ENCODE measurements around the gene SYNPR.

The SYNPR gene

DNA sequence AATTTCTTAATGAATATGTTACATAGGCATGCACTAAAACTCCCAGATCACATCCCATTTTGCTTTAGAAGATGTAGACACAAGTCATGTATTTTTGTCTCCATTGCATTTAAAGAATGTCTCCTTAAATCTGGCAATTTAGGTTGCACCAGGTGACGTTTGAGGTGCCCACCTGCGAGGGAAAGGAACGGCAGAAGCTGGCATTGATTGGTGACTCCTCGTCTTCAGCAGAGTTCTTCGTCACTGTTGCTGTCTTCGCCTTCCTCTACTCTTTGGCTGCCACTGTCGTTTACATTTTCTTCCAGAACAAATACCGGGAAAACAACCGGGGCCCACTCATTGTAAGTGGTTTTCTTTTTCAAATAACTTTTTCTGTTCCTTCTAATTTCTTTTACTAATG lies 278.3 kb downstream of the SYNPR start:
- no peak for DNase-seq (ENCODE audit: low spot score)

DNA sequence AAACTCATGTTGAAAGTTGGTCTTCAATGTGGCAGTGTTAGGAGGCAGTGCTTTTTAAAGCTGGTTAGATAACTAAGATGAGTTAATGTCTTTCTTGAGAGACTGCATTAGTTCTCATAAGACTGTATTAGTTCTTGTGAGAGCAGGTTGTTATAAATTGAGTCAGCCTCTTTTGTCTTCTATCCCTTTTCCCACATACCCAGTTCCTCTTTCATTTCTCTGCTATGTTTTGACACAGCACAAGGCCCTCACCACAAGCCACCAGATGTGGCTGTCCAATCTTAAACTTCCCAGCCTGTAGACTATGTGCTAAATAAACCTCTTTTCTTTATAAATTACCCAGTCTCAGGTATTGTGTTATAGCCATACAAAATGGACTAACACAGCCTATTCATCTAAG lies 279.8 kb downstream of the SYNPR start:
- DNase-seq (ENCODE audit: low spot score): no peak

DNA sequence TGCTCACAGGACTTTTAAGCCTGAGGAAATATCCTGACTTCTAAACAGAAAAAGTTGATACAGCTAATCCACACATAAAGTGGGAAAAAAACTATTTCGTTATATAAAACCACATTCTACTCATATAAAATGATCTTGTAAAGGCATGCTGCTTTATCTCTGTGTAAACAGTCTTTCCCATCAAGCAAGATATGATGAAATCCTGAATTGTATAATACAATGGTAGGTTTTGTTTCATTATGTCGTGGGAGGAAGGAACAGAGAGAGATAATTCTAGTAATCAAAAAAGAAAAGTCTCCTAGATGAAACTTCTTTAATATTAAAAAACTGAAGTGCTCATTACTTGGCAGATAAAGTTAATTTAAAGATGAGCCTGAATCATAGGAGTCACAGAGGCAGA lies 281.8 kb downstream of the SYNPR start:
- no peak for DNase-seq (ENCODE audit: low spot score)

DNA sequence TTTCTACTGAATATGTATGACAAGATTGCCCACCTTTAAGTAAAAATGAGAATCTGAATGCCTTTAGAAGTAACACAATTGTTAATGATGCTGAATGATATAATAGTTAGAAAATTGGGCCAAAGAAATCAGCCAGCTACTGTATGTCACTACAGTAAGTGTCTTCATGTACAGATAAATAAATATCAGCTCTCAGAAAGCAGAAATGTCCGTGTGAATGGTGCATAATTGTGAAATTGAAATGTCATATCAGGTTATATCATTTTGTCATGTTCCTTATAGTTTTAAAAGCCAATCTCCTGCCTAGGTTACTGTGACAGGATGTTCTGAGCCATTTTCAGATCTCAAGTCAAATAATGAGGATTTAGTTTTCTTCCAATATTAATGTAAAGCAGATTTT lies 283.8 kb downstream of the SYNPR start:
- DNase-seq (ENCODE audit: low spot score): no peak

DNA sequence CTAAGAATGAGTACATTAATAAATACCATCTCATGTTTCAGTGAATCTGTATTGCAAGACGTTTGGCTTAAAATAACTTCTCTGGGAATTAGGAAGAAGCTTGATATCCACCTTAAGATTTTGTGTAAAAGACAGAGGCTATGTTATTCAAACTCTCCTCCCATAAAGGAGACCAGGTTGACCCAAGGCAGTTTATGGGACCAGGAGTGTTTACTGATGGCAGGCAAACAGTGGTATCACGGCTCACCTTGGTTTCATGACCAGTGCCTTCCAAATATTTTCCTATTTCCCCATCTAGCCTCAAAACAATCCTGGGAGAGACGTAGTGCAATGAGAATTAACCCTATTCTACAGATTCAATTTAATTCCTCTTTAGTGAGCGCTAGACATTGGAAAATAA lies 284.2 kb downstream of the SYNPR start:
- DNase-seq (ENCODE audit: low spot score): no peak

DNA sequence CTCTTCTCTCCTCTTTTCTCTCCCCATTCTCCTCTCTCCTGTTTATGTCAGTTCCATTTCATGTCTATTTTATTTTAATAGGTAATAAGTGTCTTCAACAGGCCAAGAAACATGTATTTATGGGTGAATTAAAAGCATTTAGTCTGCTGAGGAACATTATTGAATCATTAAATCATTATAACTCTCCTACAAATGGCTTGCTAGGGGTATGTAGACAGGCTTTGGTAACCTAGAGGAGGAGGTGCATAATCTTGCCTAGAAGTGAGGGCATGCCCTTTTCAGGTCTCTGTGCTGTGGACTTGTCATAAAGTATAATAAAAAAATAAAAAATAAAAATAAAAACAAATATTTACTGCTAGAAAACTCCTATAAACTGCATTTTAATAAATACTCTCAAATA lies 285.5 kb downstream of the SYNPR start:
- DNase-seq (ENCODE audit: low spot score): no peak

DNA sequence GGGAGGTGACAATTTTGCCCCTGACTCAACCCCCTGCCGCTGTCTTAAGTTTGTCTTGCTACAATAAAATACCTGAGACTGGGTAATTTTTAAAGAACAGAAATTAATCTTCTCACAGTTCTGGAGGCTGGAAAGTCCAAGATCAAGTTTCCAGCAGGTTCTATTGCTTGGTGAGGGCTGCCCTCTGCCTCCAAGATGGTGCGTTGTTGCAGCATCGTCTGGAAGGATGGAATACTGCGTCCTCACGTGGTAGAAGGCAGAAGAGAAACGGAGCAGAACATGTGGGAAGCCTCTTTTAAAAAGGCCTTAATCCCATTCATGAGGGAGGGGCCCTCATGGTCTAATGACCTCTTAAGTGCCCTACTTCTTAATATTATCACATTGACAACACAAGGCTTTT lies 287.1 kb downstream of the SYNPR start:
- no peak for DNase-seq (ENCODE audit: low spot score)

DNA sequence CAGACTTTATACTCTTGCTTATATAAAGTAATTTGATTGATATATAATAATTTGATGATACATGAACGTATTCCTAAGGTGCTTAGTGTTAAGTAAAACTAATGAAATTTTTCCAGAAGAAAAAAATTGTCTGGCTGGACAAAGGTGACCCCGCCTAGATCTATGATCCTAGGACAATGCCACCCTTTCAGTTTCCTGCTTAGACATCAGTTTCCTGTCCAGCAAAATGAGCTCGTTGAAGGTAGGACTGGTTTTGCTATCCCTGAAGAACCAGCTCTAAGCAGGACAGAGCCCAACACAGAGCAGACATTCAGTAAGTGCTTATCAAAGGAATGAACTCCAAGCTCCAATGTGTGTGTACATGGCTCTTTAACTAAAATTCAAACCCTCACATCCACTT lies 293.6 kb downstream of the SYNPR start:
- no peak for DNase-seq (ENCODE audit: low spot score)

DNA sequence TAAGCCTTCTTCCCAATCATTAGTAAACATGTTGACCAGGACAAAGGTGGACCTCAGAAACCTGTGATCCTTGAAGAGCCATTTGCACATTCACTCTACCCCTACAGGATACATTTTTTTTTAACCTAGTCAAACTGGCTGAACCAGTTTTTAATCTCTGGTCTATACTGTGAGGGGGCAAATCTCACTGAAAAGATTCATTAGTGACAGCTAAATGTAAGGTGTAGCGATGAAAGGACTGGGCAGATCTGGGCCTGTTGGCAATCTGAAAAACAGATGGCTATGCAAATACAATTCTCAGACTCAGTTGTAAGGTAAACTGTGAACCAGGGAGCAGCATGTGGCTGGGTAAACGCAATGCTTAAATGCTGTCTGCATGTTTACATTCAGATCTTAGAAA lies 298.7 kb downstream of the SYNPR start:
- DNase-seq (ENCODE audit: low spot score): no peak

DNA sequence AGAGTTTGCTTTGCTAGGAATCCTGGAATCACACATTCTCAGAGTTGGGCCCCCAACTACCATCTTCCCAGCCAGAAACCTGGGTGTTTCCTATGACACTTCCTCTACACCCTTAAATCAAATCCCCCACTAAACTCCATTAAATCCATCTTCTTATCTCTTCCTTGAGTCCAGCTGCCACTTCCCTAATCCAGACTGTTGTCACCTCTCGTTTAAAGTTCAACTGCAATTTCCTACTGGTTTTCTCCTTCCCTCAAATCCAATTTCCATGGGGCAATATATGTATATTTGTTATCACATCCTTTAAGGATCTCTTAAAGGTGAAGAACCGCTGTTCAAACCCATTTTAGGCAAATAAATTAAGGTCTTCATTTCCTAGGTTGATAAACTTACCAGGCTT lies 300.8 kb downstream of the SYNPR start:
- DNase-seq (ENCODE audit: low spot score): no peak

DNA sequence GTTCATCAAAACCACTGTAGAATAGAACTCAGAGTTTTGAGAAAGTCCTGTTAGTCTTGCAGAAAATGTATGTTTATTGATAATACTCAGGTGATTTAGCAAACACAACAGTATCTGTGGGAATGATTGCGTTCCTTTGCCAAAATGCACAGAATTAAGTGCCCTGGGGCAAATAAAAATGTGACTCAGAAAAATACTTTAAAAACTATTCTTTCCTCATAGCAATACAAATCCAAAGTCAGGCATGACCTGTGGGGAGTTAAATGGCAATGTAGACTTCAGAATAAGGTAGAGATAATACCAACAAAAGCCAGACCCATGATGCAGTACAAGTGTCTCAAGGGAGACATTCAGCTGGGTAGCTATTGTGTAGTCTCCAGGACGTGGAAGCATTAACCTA lies 302.0 kb downstream of the SYNPR start:
- no peak for DNase-seq (ENCODE audit: low spot score)

DNA sequence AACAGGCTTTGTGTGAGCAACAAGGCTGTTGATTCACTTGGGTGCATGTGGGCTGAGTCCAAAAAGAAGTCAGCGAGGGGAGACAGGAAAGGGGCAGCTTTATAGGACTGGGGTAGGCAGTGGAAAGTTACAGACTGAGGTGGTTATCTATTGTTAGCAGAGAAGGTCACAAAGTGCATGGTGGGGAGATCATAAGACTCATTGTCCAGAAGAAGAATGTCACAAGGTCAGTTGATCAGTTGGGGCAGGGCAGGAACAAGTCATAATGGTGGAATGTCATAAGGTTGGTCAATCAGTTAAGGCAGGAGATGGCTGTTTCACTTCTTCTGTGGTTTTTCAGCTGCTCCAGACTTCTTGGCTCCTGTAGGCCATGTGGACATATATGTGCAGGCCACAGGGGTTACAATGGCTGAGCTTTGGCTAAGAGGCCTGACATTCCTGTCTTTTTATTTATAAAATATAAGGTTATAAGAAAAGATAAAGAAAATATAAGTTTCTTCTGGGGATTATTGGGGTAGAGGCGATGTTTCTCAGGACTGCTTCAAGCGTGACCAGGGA lies 304.9 kb downstream of the SYNPR start:
- no peak for DNase-seq (ENCODE audit: low spot score)

DNA sequence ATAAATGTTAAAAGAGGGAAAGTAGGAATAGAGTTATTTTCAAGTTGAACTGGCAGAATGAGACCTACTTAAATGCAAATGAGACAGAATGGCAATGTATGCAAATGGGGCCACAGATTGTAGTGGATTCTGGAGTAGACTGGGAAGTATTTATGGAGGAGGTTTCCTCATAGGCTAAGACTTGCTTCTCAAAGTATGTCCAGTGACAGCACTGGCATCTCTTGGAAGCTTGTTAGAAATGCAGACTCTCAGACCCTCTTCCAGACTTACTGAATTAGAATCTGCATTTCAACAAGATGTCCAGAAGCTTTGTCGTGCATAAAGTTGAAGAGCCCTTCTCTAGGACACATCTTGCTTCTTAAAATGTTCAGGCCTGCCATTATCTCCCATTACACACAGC lies 306.6 kb downstream of the SYNPR start:
- DNase-seq (ENCODE audit: low spot score): no peak

DNA sequence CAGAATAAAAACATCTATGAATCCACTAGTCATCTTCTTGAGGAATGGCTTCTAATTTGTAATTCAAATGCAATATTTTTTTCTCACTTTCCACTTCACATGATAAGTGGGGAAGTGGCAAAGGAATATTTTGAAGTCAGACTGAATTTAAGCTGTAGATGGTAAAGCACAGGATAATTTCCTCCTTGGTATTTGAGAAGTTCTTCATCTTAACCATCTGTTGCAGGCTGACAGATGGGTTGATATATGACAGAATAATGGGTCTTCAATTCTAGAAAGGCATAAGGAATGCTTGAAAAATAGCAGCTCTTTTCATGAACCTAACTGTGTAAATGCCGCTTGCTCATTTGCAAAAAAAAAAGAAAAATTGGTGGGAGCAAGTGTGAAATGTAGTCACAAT lies 307.8 kb downstream of the SYNPR start:
- no peak for DNase-seq (ENCODE audit: low spot score)

DNA sequence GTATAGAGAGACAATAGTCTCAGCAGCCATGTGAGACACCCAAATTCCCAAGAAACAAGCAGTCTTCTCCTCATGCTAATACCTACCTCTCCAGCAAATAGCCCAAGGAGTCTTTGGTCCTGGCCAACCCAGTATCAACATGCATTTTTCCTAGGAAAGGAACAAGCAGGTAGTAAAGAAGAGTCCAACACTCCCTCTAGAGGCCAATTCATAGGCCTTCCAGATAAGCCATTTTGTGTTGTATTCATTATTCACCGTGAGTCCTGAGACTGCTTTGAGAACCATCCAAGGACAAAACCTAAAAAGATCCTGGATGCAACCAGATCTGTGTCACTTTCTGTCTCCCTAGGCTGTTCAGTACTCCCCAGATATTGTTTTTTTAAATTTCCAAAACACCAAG lies 310.8 kb downstream of the SYNPR start:
- DNase-seq (ENCODE audit: low spot score): no peak

DNA sequence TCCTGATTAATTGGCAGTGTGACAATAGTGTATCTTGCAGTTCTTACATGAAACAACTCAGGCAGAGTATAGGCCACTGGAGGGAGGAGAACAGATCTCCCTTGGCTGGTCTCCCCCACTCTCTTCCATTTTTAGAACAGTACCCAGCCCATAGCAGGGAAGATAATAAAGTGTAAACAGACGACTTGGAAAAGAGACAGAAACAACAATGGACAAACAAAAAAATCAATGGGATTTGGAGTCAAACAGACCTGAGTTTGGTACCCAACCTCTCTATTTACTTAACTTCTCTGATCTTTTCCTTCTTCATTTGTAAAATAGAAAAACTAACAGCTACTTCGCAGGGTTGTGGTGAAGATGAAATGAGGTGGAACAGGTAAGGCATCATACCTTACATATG lies 315.7 kb downstream of the SYNPR start:
- DNase-seq (ENCODE audit: low spot score): no peak

DNA sequence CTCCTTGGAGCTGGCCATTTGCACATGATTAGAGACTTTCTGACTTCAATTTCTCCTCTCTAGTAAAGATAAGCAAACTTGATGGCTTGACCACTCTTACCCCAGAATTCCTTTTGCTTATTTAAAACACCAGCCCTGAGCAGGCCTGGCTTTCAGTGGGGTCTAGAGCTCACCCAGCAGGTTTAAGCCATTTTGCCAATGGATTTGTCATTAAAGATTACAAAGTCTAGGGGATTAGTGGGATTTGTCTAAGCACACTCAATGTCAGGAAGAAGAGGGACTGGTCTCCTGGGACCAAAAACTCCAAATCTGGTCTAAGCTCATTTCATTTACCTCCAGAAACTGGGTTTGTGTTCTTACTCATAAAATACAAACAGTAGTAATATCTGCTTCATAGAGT lies 317.1 kb downstream of the SYNPR start:
- no peak for DNase-seq (ENCODE audit: low spot score)

DNA sequence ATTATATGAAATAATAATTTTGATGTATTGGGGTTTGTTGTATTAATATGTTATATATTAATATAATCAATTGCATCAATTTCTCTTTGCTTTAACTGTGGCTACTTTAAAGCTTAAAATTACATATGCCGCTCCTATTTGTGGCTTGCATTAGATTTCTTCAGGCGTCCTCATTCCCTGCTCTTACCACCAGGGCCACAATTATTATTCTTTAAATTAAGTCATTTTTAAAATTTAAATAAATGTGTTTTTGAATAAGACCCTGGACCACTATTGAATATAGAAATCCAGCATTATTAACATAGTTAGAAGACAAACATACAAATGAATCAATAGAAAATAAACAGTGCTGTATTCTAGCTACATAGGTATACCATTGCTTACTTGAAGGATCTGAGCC lies 318.9 kb downstream of the SYNPR start:
- DNase-seq (ENCODE audit: low spot score): no peak

DNA sequence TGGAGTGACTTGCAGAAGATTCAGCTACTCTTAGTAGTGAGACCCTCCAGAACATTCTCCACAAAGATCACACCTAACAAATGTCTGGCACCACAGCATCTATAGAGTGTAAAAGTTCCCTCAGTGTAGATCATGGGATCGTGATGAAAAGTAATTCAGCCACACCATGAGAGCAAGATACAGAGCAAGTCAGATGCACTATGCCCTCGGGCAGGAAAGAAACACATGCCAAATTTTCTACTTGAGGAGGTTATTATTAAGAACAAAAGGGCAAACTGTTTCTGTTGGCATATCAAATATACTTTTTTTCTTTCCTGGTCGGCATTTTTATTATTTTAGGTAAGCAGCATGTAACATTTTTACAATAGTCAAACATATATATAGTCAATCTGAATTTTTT lies 329.6 kb downstream of the SYNPR start:
- DNase-seq (ENCODE audit: low spot score): no peak

DNA sequence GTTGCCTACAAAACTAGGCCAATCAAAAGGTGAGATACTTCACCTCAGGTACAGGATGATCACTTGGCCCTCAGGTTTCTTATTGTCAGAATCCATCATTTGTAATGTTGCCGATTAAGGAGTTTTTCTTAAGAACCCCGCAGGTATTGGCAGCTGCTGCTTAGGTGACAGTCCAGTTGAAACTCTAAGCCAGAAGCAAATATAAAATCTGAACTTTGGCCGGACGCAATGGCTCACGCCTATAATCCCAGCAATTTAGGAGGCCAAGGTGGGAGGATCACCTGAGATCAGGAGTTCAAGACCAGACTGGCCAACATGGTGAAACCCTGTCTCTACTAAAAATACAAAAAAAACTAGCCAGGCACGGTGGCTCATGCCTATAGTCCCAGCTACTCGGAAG lies 331.3 kb downstream of the SYNPR start:
- no peak for DNase-seq (ENCODE audit: low spot score)

DNA sequence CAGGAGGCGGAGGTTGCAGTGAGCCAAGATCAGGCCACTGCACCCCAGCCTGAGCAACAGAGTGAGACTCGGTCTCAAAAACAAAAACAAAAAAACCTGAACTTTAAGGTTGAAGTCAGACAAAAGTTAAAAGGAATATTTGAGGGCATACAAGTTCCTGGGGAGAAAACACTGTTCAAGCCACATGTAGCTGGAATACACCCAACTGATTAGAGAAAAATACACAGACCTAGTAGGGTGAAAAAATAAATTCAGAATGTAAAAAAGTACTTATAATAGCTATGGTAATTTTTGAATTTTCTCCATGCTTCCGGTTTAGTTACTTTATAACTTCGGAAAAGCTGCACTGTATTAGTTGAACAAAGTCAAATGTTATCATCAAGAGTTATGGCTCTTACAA lies 331.7 kb downstream of the SYNPR start:
- DNase-seq (ENCODE audit: low spot score): no peak

DNA sequence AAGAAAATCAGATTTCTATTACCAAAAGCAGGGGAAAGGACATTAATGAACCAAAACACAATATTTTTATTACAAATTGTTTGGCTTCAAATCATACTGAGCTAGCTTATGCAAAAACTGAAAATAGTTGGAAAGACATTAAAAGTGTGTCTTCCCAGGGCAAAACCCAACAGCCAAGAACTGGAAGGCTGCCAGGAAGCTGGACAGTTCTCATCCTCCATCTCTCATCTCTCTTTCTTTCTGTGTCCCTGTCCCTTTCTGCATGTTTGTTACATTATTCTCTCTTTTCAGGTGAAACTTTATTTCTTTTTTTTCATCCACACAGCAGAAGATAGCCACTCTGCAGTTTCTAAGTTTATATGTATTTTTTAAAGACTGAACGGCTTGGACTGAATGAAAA lies 333.3 kb downstream of the SYNPR start:
- DNase-seq (ENCODE audit: low spot score): no peak

DNA sequence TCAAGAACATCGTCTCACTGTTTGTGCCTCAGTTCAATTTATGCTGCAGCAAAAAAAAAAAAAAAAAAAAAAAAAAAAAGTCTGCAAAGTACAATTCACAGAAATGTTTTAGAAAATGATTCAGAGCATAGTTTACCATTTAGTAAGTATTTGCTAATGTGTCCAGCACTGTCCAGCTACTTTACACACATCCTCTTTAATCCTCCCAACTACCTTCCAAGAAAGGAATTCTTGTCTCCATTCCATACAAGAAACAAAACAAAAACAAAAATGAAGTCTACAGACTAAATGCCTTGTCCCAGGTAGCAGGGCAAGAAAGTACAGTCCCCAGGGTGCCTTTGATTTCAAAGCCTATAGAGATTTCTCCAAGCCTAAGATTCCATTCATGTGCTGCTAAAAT lies 335.5 kb downstream of the SYNPR start:
- DNase-seq (ENCODE audit: low spot score): no peak

DNA sequence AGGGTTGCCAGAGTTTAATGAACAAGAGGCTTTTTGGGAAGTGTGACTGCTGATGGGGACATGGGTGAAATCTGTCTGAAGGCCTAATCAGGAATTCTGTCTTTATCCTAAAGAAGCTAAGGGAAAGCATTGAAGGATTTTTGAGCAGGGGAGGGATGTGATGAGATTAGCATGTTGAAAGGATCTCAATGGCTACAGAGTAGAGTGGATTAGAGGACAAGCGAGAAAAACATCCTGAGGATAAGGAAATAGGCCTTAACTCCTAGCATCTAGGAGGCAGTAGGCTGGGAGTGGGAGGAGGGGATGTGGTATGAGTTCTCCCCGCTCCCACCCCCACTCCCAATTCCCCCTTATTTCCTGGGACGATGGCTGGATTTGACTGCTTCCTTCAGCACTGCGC lies 339.3 kb downstream of the SYNPR start:
- DNase-seq (ENCODE audit: low spot score): no peak

DNA sequence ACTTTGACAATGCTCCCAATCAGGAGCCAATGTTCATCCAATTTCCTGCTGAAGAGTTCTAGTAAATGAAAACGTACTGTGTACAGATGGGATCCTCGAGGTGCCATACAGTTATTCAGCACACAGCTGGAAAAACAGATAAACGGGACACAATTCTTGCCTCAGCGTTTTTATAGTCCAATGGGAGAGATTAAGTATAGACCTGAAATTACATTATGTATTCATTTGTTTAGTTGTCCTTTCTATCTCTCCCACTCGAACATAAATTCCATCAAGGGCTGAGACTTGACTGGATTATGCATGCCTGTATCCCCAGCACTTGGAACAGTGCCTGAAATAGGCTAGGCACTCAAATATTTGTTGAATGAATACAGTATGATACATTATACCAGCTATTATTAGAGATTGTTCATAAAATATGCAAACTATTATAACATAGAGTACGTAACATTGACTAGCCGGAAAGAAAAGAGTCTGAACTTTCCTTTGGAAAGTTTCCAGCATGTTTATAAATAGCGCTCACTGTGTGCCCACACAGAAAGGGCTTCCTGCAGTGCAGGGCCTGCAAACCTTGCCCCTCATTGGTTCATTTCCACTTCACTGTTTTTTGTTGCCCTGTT lies 346.9 kb downstream of the SYNPR start:
- DNase-seq (ENCODE audit: low spot score): no peak
